Activated naive CD4-positive, alpha-beta T cell treated with anti-CD3 and anti-CD28 coated beads for 36 hours (primary cell): Measurements from ENCODE around the gene RAN. TPM values are rescaled to one million over a fixed set of nuclear protein-coding genes. Genes with fewer than 3 reads are reported as not detected.
A peak's percentile ranks its signal among the peaks of the same experiment; 100 is the strongest.
"Not testable (repeated sequence)": the region's sequence is repeated elsewhere in the genome, so short reads cannot be mapped to it uniquely, and the experiment has no call there.

Experiments
- CTCF ChIA-PET: fragments of 350-600 bp; sonication (Branson Sonifier 250); formaldehyde crosslinking; loops from one replicate; lab custom pipeline; 2021; ENCODE audit warnings: antibody characterized with exemption; lab: Charles Lee
- DNase-seq: peaks from one replicate; pipeline ENCODE4 v3.0.0-alpha.2; 2020
- H3K27ac Mint-ChIP-seq: one replicate; pipeline ENCODE4 v1.8.0; 2021; ENCODE audit warnings: mild to moderate bottlenecking, mixed read lengths
- H3K27me3 Mint-ChIP-seq: one replicate; pipeline ENCODE4 v1.8.0; 2021; ENCODE audit warnings: low read depth, mixed read lengths
- H3K36me3 Mint-ChIP-seq: one replicate; pipeline ENCODE4 v1.8.0; 2021; ENCODE audit warnings: low read depth, mixed read lengths
- H3K4me1 Mint-ChIP-seq: one replicate; pipeline ENCODE4 v1.8.0; 2021; ENCODE audit warnings: low read depth, mixed read lengths
- H3K4me3 Mint-ChIP-seq: one replicate; pipeline ENCODE4 v1.8.0; 2021; ENCODE audit warnings: mild to moderate bottlenecking, moderate library complexity, mixed read lengths
- H3K9me3 Mint-ChIP-seq: one replicate; pipeline ENCODE4 v1.8.0; 2021; ENCODE audit warnings: mixed read lengths
- intact Hi-C: fragments of 100-400 bp; cut with micrococcal nuclease; formaldehyde crosslinking; loops from one replicate; pipeline ENCODE4 v1.15.1; 2023
- total RNA-seq, 2 experiments: library from RNA; stranded (reverse); gene quantifications; one replicate each; pipeline ENCODE4 v1.2.3, GENCODE V29; 2021

RAN gene
- total RNA-seq, 2 experiments from 2014 or later: 2,370 to 2,418 TPM

- peaks cover 4% of the 10 kb centered on the region for H3K36me3 Mint-ChIP-seq
- intact Hi-C loops: no loop called here
- no peak overlapping the region for H3K4me3 Mint-ChIP-seq
- DNase-seq: no peak
- H3K4me1 Mint-ChIP-seq: no peaks in the 10 kb centered on the region
- CTCF ChIA-PET: interaction anchor here (1.6 kb wide), 1 partner anchor 15 kb away, joined by 4 read pairs; no protein-coding TSS in a partner anchor
- H3K27me3 Mint-ChIP-seq: no peaks in the 10 kb centered on the region
- peaks cover 8% of the 10 kb centered on the region for H3K9me3 Mint-ChIP-seq
- H3K27ac Mint-ChIP-seq: no peak overlapping the region
Measured at GRCh38 chr12:130856088-130856487, 15.8 kb upstream of the RAN start.

DNA sequence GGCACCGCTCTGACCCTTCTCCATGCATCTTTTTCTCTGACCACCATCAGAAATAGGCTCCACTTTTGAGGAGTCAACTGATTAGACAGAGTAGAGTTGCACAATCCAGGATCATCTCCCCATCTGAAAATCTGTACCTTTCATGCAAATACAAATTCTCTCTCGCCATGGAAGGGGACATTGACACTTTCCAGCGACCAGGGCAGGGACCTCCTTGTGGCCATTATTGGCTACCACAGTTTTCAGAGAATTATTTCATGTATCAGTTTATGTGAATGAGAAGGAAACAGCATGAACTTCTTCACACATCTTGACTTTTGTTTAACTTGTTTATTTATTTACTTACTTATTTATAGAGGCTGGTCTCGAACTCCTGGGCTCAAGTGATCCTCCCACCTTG lies 13.8 kb upstream of the RAN start:
- no peak for DNase-seq
- Mint-ChIP-seq H3K4me1 (no peaks in the 10 kb centered on the region), H3K27me3 (no peaks in the 10 kb centered on the region)

DNA sequence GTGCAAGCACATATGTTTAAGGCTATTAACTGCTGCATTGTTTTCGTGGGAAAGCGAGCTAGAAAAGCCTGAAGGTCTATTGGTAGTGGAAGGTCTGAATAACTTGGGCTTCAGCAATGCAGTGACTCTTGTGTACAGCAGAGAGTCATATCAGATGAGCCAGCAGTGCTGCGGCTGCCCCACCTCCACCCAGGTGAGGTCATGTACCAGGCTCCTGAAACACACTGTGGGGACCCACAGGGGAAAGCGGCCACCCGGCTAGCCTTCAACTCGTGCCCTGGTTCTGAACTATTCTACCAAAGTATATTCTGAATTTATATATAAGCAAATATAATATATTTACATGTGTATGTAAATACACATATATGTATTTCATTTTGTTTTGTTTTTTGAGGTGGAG lies 12.7 kb upstream of the RAN start:
- CTCF ChIA-PET: no interaction called here
- H3K27me3 Mint-ChIP-seq: no peaks in the 10 kb centered on the region

More for the DNA sequence above, 13.8 kb upstream of the RAN start:
- intact Hi-C loops: no loop called here
- Mint-ChIP-seq H3K4me3 (no peak overlapping the region), H3K9me3 (peaks cover 8% of the 10 kb centered on the region), H3K27ac (no peak overlapping the region), H3K36me3 (peaks cover 4% of the 10 kb centered on the region)
- CTCF ChIA-PET: interaction anchor here (1.5 kb wide), 1 partner anchor 12 kb away, joined by 3 read pairs; no protein-coding TSS in a partner anchor

DNA sequence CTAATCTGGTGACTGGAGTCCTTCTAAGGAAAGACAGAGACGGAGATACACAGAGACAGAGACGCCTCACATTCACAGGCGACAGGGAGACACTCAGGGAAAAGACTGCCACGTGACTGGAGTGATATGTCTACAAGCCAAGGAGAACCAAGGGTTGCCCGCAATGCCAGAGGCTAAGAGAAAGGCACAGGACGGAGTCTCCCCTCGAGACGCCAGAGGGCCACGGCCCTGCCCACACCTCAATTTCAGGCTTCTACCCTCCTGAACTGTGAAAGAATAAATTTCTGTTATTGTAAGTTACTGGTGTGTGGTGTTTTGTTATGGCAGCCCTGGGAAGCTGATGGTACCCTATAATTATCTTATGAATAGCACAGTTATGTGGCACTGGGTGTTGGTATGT lies 11.6 kb upstream of the RAN start:
- intact Hi-C loops: no loop called here
- Mint-ChIP-seq H3K27ac (no peak overlapping the region), H3K4me3 (no peak overlapping the region), H3K27me3 (no peaks in the 10 kb centered on the region), H3K36me3 (peaks cover 4% of the 10 kb centered on the region), H3K4me1 (no peaks in the 10 kb centered on the region), H3K9me3 (peaks cover 8% of the 10 kb centered on the region)
- DNase-seq: no peak
- CTCF ChIA-PET: no interaction called here

More for the DNA sequence above, 12.7 kb upstream of the RAN start:
- intact Hi-C loops: no loop called here
- Mint-ChIP-seq H3K9me3 (peaks cover 8% of the 10 kb centered on the region), H3K27ac (no peak overlapping the region), H3K36me3 (peaks cover 4% of the 10 kb centered on the region), H3K4me1 (no peaks in the 10 kb centered on the region), H3K4me3 (no peak overlapping the region)
- no peak for DNase-seq

DNA sequence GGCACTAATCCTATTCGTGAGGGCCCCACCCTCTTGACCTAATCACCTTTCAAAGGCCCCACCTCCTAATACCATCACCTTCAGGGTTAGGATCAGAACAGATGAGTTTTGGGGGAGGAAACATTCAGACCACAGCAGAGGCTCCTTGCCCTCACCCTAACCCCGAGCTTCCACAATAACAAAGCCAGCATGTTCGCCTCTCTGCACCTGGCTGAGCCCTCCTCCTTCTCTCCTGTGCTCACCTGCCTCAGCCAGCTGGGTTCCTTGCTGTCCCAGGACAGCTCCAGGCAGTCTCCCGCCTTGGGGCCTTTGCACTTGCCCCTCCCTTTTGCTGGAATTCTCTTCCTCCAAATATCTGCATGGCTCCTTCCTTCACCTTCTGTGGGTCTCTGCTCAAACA lies 9.7 kb upstream of the RAN start:
- peaks cover 2% of the 10 kb centered on the region for H3K36me3 Mint-ChIP-seq
- H3K9me3 Mint-ChIP-seq: peaks cover 5% of the 10 kb centered on the region
- no peak for DNase-seq
- no peak overlapping the region for H3K27ac Mint-ChIP-seq
- H3K4me3 Mint-ChIP-seq: no peak overlapping the region
- peaks cover 2% of the 10 kb centered on the region for H3K4me1 Mint-ChIP-seq
- CTCF ChIA-PET: interaction anchor here (0.6 kb wide), 1 partner anchor 16 kb away, joined by 5 read pairs; no protein-coding TSS in a partner anchor
- intact Hi-C loops: no loop called here
- no peaks in the 10 kb centered on the region for H3K27me3 Mint-ChIP-seq

- H3K27me3 Mint-ChIP-seq, H3K36me3 Mint-ChIP-seq, H3K9me3 Mint-ChIP-seq, H3K4me3 Mint-ChIP-seq, H3K27ac Mint-ChIP-seq, DNase-seq, H3K4me1 Mint-ChIP-seq, intact Hi-C loops, CTCF ChIA-PET: not testable (repeated sequence)
Measured at GRCh38 chr12:130862771-130863170, 9.1 kb upstream of the RAN start.

- DNase-seq: no peak
- H3K4me3 Mint-ChIP-seq: no peak overlapping the region
- peaks cover 2% of the 10 kb centered on the region for H3K36me3 Mint-ChIP-seq
- H3K27ac Mint-ChIP-seq: no peak overlapping the region
- no peaks in the 10 kb centered on the region for H3K27me3 Mint-ChIP-seq
- H3K9me3 Mint-ChIP-seq: peaks cover 1% of the 10 kb centered on the region
- intact Hi-C loops: no loop called here
- peaks cover 8% of the 10 kb centered on the region for H3K4me1 Mint-ChIP-seq
- CTCF ChIA-PET: no interaction called here
Measured at GRCh38 chr12:130863298-130863697, 8.6 kb upstream of the RAN start.

- peaks cover 35% of the 10 kb centered on the region for H3K4me1 Mint-ChIP-seq
- intact Hi-C loops: no loop called here
- H3K9me3 Mint-ChIP-seq: peaks cover 1% of the 10 kb centered on the region
- H3K27ac Mint-ChIP-seq: peak overlapping the region; percentile 44
- H3K36me3 Mint-ChIP-seq: peaks cover 12% of the 10 kb centered on the region
- DNase-seq: no peak
- CTCF ChIA-PET: interaction anchor here (0.6 to 1.5 kb wide), 2 partner anchors 42 to 419 kb away, joined by 4 to 7 read pairs; no protein-coding TSS in a partner anchor
- H3K27me3 Mint-ChIP-seq: no peaks in the 10 kb centered on the region
- H3K4me3 Mint-ChIP-seq: no peak overlapping the region
Measured at GRCh38 chr12:130868412-130868811, 3.5 kb upstream of the RAN start.

- DNase-seq: peak; percentile 81
- Mint-ChIP-seq H3K4me3 (peak overlapping the region; percentile 85), H3K27ac (peak overlapping the region; percentile 94), H3K9me3 (peaks cover 1% of the 10 kb centered on the region), H3K36me3 (peaks cover 33% of the 10 kb centered on the region), H3K27me3 (no peaks in the 10 kb centered on the region), H3K4me1 (peaks cover 57% of the 10 kb centered on the region)
- CTCF ChIA-PET: interaction anchor here (0.9 to 1.6 kb wide), 6 partner anchors 15 to 44 kb away, joined by 3 to 7 read pairs (median 4); no protein-coding TSS in a partner anchor
- intact Hi-C loops: loop anchor here (1.0 to 5.0 kb wide), 6 partner anchors 31 to 1892 kb away; partner anchors contain the start of genes ANKLE2, EP400, STX2 and ULK1
Measured at GRCh38 chr12:130870442-130871285, 1.2 kb upstream of the RAN start.

DNA sequence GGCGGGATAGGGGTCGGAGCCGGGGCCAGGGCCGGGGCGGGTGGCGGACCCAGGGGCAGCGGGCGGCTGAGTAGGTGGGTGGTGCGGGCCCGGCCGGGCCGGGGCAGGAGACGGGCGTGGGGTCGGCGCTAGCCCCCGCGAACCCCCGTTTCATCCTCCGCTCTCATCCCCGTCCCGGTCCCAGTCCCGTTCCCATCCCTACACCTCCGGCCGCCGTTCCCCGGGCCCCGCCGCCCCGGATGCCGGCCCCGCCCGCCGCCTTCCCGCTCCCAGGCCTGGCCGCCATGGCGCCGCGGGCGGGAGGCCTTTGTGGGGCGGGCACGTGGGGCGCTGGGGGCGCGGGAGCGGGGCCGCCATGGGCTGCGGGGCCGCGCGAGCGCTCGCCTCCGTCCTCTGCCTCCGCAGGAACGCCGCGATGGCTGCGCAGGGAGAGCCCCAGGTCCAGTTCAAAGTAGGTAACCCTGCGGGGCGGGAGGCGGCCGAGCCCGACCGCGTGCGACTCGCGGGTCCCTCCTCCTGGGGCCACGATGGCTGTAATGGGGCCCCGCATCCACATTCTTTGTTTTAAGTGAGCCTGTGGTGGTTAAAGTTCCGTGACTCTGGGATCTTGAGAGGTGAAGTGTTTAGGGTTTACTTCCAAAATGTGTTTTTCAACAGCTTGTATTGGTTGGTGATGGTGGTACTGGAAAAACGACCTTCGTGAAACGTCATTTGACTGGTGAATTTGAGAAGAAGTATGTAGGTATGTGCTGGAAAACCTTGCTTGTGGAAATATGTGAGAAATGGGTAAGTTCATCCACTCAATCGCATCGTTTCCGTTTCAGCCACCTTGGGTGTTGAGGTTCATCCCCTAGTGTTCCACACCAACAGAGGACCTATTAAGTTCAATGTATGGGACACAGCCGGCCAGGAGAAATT lies 572 bp downstream of the RAN start:
- Mint-ChIP-seq H3K4me1 (peaks cover 68% of the 10 kb centered on the region), H3K4me3 (peak overlapping the region; percentile 98), H3K27ac (peak overlapping the region; percentile 99), H3K9me3 (no peaks in the 10 kb centered on the region), H3K27me3 (no peaks in the 10 kb centered on the region), H3K36me3 (peaks cover 44% of the 10 kb centered on the region)
- CTCF ChIA-PET: no interaction called here
- intact Hi-C loops: loop anchor here (5.0 kb wide), 3 partner anchors 110 to 1890 kb away; partner anchors contain the start of gene ANKLE2
- peak; percentile 58 for DNase-seq

DNA sequence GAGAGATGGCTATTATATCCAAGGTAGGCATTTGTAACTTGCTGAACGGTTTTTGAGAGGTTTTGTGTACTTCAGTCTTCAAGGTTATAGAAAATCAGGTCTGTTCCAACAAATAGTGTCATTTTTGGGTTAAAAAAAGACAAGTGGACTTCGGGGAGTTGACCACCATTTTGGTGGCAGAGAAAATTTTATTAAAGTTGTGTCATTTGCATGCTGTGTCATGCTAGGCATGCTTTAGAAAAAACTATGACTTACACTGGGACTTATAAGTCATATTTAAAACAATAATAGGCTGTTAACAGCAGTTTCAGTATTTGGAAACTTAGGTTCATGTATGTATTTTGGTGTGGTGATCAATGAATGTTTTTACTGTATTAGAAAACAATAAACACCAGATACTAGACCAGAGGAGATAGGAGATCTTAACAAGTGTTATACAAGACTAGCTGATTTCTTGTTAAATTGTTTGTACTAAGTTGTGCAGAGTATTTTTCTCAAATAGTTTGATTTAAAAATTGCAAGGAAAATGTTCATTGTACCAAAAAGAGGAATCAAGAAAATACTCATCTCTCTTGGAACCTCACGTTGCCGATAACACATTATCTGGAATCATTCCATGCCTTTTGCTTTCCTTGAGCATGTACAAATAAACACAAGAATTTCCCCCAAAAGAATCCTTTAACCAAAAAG lies 1.4 kb downstream of the RAN start:
- H3K4me3 Mint-ChIP-seq: peak overlapping the region; percentile 98
- CTCF ChIA-PET: interaction anchor here (0.8 kb wide), 1 partner anchor 43 kb away, joined by 3 read pairs; no protein-coding TSS in a partner anchor

More for the DNA sequence above, 1.4 kb downstream of the RAN start:
- intact Hi-C loops: loop anchor here (5.0 kb wide), 3 partner anchors 111 to 1889 kb away; partner anchors contain the start of gene ANKLE2
- DNase-seq: no peak
- H3K27me3 Mint-ChIP-seq: no peaks in the 10 kb centered on the region
- peaks cover 44% of the 10 kb centered on the region for H3K36me3 Mint-ChIP-seq
- no peaks in the 10 kb centered on the region for H3K9me3 Mint-ChIP-seq
- peaks cover 65% of the 10 kb centered on the region for H3K4me1 Mint-ChIP-seq
- peak overlapping the region; percentile 99 for H3K27ac Mint-ChIP-seq
